Left lung (tissue), 10 donors: ENCODE results near the gene TERB1. TPM values are rescaled to one million over a fixed set of nuclear protein-coding genes. Genes with fewer than 3 reads are reported as not detected.

ENCODE experiments used
- ATAC-seq: fragments of 200-7000 bp; cut with Tn5 transposase; one replicate; pipeline ENCODE4 v1.9.1; 2020; ENCODE audit warnings: moderate library complexity
- DNase-seq, 4 donors: peaks; one replicate each; pipeline ENCODE4 v3.0.0-alpha.2; 2013 to 2020
- H3K27ac ChIP-seq, 2 donors: fragments of 200-600 bp; sonication (generic) in 1 of 2; one replicate each; pipeline versions ENCODE4 v1.5.0 to v1.8.0; 2020 to 2021
- H3K27me3 ChIP-seq, 2 donors: fragments of 200-600 bp; sonication (generic) in 1 of 2; one replicate each; pipeline versions ENCODE4 v1.5.0 to v1.8.0; 2020 to 2021
- H3K36me3 ChIP-seq, 2 donors: fragments of 200-600 bp; sonication (generic) in 1 of 2; one replicate each; pipeline versions ENCODE4 v1.5.0 to v1.8.0; 2020 to 2021
- H3K4me1 ChIP-seq, 2 donors: fragments of 200-600 bp; one replicate each; pipeline ENCODE4 v1.8.0; 2021
- H3K4me3 ChIP-seq, 2 donors: fragments of 200-600 bp; sonication (generic) in 1 of 2; one replicate each; pipeline versions ENCODE4 v1.5.0 to v1.8.0; 2020 to 2021; ENCODE audit warnings: mild to moderate bottlenecking in 1 of 2
- H3K9me3 ChIP-seq, 2 donors: fragments of 200-600 bp; sonication (generic) in 1 of 2; one replicate each; pipeline versions ENCODE4 v1.5.0 to v1.8.0; 2020 to 2021
- CTCF ChIP-seq, 2 donors: fragments of 200-600 bp; sonication (generic) in 1 of 2; IDR thresholded peaks; one replicate each; pipeline versions ENCODE4 v1.5.0 to v1.8.0; 2021; ENCODE audit warnings: antibody characterized with exemption in 2 of 2
- intact Hi-C, 2 donors: fragments of 100-400 bp; cut with DNase I; formaldehyde crosslinking; loops; one replicate each; pipeline versions ENCODE4 v1.11.2 to v1.14.2; 2022
- polyA plus RNA-seq, 6 donors: library from polyadenylated mRNA; unstranded; fragments of 120-200 nt; gene quantifications; one replicate each; pipeline ENCODE4 v1.2.1, GENCODE V29; 2013; ENCODE audit not compliant: insufficient read length in 6 of 6
- total RNA-seq, 2 donors: library from RNA; stranded (reverse); fragmentation: NEBNext Ultra II Directional; extraction: Animal tissue kit (Norgen Biotek cat#: 25700); gene quantifications; one replicate each; pipeline ENCODE4 v1.2.1, GENCODE V29; 2021
- donor health status: DM: no; HTN: yes; CAD: no.
- donor health status: DM: no; HTN: no; CAD: no.

TERB1 gene
- total and polyA plus RNA-seq, 8 donors = 0.07 to 0.46 (median 0.13) TPM; not detected in 2

- TF ChIP-seq CTCF (IDR thresholded peaks at IDR 0.05) = peak in 1 of 2 donors; percentile 7
- Histone ChIP-seq H3K36me3 (peaks cover 0 to 24% of the 10 kb centered on the region in 2 donors), H3K27ac (peak overlapping the region; percentile 80 to 88), H3K4me3 (peak overlapping the region; percentile 92 to 98), H3K27me3 (no peaks in the 10 kb centered on the region), H3K4me1 (peaks cover 20 to 46% of the 10 kb centered on the region in 2 donors), H3K9me3 (no peaks in the 10 kb centered on the region)
- DNase-seq = no peak
- ATAC-seq = peak; percentile 43
- intact Hi-C loops = no loop called here
Observed at GRCh38 chr16:66751992-66752322, 49.4 kb downstream of the TERB1 start.

- ATAC-seq (peak; percentile 96), DNase-seq (peak; percentile 81 to 96 (median 86))
- intact Hi-C loops = no loop called here
- peaks cover 20 to 51% of the 10 kb centered on the region in 2 donors for H3K4me1 ChIP-seq
- peaks cover 0 to 29% of the 10 kb centered on the region in 2 donors for H3K36me3 ChIP-seq
- H3K4me3 ChIP-seq = peak within 1 kb of the TSS; percentile 92 to 98
- H3K9me3 ChIP-seq = no peaks in the 10 kb centered on the region
- TF ChIP-seq CTCF (IDR thresholded peaks at IDR 0.05) = peak; percentile 86 to 90
- H3K27ac ChIP-seq = peak within 1 kb of the TSS; percentile 80 to 88
- no peaks in the 10 kb centered on the region for H3K27me3 ChIP-seq
Observed at GRCh38 chr16:66751303-66751991, 49.9 kb downstream of the TERB1 start, which contains the start of gene DYNC1LI2. DYNC1LI2 (minus strand) TSS chr16:66751609; CDS start chr16:66751591, 18 bp downstream.

GRCh38 chr16:66751053-66751302 lies 50.4 kb downstream of the TERB1 start:
- DNase-seq = peak in 2 of 4 donors; percentile 24 to 36
- peaks cover 20 to 56% of the 10 kb centered on the region in 2 donors for H3K4me1 ChIP-seq
- H3K4me3 ChIP-seq = peak overlapping the region; percentile 92 to 98
- intact Hi-C loops = no loop called here
- no peak for TF ChIP-seq CTCF (IDR thresholded peaks at IDR 0.05)
- peak; percentile 24 for ATAC-seq
- H3K9me3 ChIP-seq = no peaks in the 10 kb centered on the region
- H3K27ac ChIP-seq = peak overlapping the region; percentile 80 to 88
- H3K36me3 ChIP-seq = peaks cover 0 to 33% of the 10 kb centered on the region in 2 donors
- no peaks in the 10 kb centered on the region for H3K27me3 ChIP-seq

GRCh38 chr16:66750279-66751052 lies 50.9 kb downstream of the TERB1 start:
- TF ChIP-seq CTCF (IDR thresholded peaks at IDR 0.05) = no peak
- Histone ChIP-seq H3K27ac (peak overlapping the region; percentile 80 to 88), H3K9me3 (no peaks in the 10 kb centered on the region), H3K4me1 (peaks cover 20 to 61% of the 10 kb centered on the region in 2 donors), H3K4me3 (peak overlapping the region; percentile 92 to 98), H3K36me3 (peaks cover 0 to 38% of the 10 kb centered on the region in 2 donors), H3K27me3 (no peaks in the 10 kb centered on the region)
- DNase-seq = no peak
- intact Hi-C loops = no loop called here
- ATAC-seq = no peak

- Histone ChIP-seq H3K27ac (peak overlapping the region in 1 of 2 donors; percentile 42), H3K4me3 (no peak overlapping the region), H3K9me3 (no peaks in the 10 kb centered on the region), H3K4me1 (peaks cover 24 to 73% of the 10 kb centered on the region in 2 donors), H3K27me3 (no peaks in the 10 kb centered on the region), H3K36me3 (peaks cover 0 to 75% of the 10 kb centered on the region in 2 donors)
- ATAC-seq = peak; percentile 27
- DNase-seq = peak in 1 of 4 donors; percentile 47
- no peak for TF ChIP-seq CTCF (IDR thresholded peaks at IDR 0.05)
- intact Hi-C loops = no loop called here
Observed at GRCh38 chr16:66746682-66747081, 54.7 kb downstream of the TERB1 start.
